SK-N-SH treated with all-trans-retinoic acid at 6 μM for 48 hours (cell line): ENCODE data around the gene MCAT.

ENCODE experiments used
- ATAC-seq: fragments of 200-7000 bp; cut with Tn5 transposase; 3 replicates; pipeline ENCODE4 v1.9.1; 2020; ENCODE audit warnings: mild to moderate bottlenecking, moderate library complexity
- ARNTL ChIP-seq: fragments of 450-650 bp; formaldehyde crosslinking; IDR thresholded peaks from 2 replicates; pipeline ENCODE4 v1.5.0; 2020; ENCODE audit warnings: low read depth, mild to moderate bottlenecking, moderate library complexity, borderline replicate concordance
- BACH2 ChIP-seq: fragments of 250-450 bp; sonication (Bioruptor Pico); IDR thresholded peaks from 2 replicates; pipeline ENCODE4 v1.9.0; 2021; ENCODE audit warnings: mild to moderate bottlenecking, borderline replicate concordance
- CSDC2 ChIP-seq: fragments of 250-450 bp; sonication (Bioruptor Pico); IDR thresholded peaks from 2 replicates; pipeline ENCODE4 v1.5.0; 2020; ENCODE audit warnings: mild to moderate bottlenecking, moderate library complexity
- GLIS3 ChIP-seq: fragments of 250-450 bp; sonication (Bioruptor Pico); IDR thresholded peaks from 2 replicates; pipeline ENCODE4 v1.5.0; 2020; ENCODE audit warnings: mild to moderate bottlenecking, moderate library complexity
- ISL1 ChIP-seq: fragments of 250-450 bp; sonication (Bioruptor Pico); IDR thresholded peaks from 2 replicates; pipeline ENCODE4 v2.1.2; 2022; ENCODE audit warnings: mild to moderate bottlenecking, moderate library complexity
- RARB ChIP-seq: fragments of 250-450 bp; sonication (Bioruptor Pico); IDR thresholded peaks from 2 replicates; pipeline ENCODE4 v1.8.0; 2021; ENCODE audit warnings: mild to moderate bottlenecking, moderate library complexity
- TOX ChIP-seq: fragments of 250-450 bp; sonication (Bioruptor Pico); IDR thresholded peaks from 2 replicates; pipeline ENCODE4 v1.8.0; 2021; ENCODE audit warnings: mild to moderate bottlenecking, moderate library complexity, borderline replicate concordance
- ZFP30 ChIP-seq: fragments of 450-650 bp; formaldehyde crosslinking; IDR thresholded peaks from 2 replicates; pipeline ENCODE4 v1.5.0; 2022; ENCODE audit warnings: mild to moderate bottlenecking, moderate library complexity
- ZNF565 ChIP-seq: fragments of 450-650 bp; formaldehyde crosslinking; conservative IDR thresholded peaks from 2 replicates; pipeline ENCODE4 v1.5.0; 2020; ENCODE audit warnings: low read depth, mild to moderate bottlenecking, moderate library complexity
- ZNF70 ChIP-seq: fragments of 450-650 bp; formaldehyde crosslinking; IDR thresholded peaks from 2 replicates; pipeline ENCODE4 v1.5.0; 2020; ENCODE audit warnings: mild to moderate bottlenecking, moderate library complexity
- ZNF8 ChIP-seq: fragments of 450-650 bp; formaldehyde crosslinking; IDR thresholded peaks from 2 replicates; pipeline ENCODE4 v1.5.0; 2020; ENCODE audit warnings: mild to moderate bottlenecking, moderate library complexity
- TF ChIP-seq, protein P1 (sequence below): fragments of 250-450 bp; sonication (Bioruptor Pico); IDR thresholded peaks from 2 replicates; pipeline ENCODE4 v1.5.0; 2020; ENCODE audit warnings: mild to moderate bottlenecking, moderate library complexity
- TF ChIP-seq, protein P2 (sequence below): fragments of 250-450 bp; sonication (Bioruptor Pico); IDR thresholded peaks from 2 replicates; pipeline ENCODE4 v1.5.1; 2021; ENCODE audit warnings: mild to moderate bottlenecking, moderate library complexity
- TF ChIP-seq, protein P3 (sequence below): fragments of 250-450 bp; sonication (Bioruptor Pico); IDR thresholded peaks from 2 replicates; pipeline ENCODE4 v1.5.1; 2020; ENCODE audit warnings: low read depth, mild to moderate bottlenecking, moderate library complexity
- TF ChIP-seq, protein P4 (sequence below): fragments of 250-450 bp; sonication (Bioruptor Pico); IDR thresholded peaks from 2 replicates; pipeline ENCODE4 v1.8.0; 2020; ENCODE audit warnings: mild to moderate bottlenecking, moderate library complexity, borderline replicate concordance
- TF ChIP-seq, protein P5 (sequence below): fragments of 250-450 bp; sonication (Bioruptor Pico); IDR thresholded peaks from 2 replicates; pipeline ENCODE4 v1.8.0; 2021; ENCODE audit warnings: low read depth, mild to moderate bottlenecking, moderate library complexity, borderline replicate concordance

MCAT gene

DNA sequence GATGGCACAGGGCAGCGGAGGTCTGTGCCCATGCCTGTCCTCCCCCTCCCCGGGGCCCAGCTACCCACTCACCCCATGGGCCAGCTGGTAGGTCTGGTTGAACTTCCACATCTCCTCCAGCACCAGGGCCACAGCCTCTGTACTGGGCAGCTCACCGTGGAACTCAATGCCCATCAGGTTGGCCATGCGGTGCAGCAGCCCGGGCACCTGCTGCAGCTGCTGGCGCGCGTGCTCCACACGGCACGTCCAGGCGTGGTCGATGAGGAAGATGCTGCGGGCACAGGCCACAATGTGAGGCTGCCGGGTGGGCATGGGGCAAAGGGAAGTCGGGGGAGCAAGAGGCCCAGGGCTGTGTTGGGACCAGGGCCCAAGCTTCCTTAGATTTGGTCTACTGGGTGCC lies 37.5 kb upstream of the MCAT start (continued):
- TF ChIP-seq, protein P1, sequence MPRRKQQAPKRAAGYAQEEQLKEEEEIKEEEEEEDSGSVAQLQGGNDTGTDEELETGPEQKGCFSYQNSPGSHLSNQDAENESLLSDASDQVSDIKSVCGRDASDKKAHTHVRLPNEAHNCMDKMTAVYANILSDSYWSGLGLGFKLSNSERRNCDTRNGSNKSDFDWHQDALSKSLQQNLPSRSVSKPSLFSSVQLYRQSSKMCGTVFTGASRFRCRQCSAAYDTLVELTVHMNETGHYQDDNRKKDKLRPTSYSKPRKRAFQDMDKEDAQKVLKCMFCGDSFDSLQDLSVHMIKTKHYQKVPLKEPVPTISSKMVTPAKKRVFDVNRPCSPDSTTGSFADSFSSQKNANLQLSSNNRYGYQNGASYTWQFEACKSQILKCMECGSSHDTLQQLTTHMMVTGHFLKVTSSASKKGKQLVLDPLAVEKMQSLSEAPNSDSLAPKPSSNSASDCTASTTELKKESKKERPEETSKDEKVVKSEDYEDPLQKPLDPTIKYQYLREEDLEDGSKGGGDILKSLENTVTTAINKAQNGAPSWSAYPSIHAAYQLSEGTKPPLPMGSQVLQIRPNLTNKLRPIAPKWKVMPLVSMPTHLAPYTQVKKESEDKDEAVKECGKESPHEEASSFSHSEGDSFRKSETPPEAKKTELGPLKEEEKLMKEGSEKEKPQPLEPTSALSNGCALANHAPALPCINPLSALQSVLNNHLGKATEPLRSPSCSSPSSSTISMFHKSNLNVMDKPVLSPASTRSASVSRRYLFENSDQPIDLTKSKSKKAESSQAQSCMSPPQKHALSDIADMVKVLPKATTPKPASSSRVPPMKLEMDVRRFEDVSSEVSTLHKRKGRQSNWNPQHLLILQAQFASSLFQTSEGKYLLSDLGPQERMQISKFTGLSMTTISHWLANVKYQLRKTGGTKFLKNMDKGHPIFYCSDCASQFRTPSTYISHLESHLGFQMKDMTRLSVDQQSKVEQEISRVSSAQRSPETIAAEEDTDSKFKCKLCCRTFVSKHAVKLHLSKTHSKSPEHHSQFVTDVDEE (CRISPR knock-in tag): no peak
- TF ChIP-seq RARB (CRISPR knock-in tag) (no peak), ZNF70 (no peak)

DNA sequence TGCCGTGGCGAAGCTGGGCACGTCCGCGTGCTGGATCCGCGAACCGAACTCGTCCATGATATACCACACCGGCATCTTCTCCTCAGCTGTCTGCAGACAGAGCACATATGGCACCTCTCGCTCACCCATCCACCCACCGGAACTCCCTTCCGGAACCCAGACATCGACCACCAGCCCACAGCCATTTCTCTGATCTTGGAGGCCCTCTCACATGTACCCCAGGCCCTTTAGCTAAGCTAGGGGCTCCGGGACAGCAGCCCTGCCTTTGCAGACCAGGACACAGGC lies 36.7 kb upstream of the MCAT start:
- no peak for ATAC-seq
- TF ChIP-seq, protein P2, sequence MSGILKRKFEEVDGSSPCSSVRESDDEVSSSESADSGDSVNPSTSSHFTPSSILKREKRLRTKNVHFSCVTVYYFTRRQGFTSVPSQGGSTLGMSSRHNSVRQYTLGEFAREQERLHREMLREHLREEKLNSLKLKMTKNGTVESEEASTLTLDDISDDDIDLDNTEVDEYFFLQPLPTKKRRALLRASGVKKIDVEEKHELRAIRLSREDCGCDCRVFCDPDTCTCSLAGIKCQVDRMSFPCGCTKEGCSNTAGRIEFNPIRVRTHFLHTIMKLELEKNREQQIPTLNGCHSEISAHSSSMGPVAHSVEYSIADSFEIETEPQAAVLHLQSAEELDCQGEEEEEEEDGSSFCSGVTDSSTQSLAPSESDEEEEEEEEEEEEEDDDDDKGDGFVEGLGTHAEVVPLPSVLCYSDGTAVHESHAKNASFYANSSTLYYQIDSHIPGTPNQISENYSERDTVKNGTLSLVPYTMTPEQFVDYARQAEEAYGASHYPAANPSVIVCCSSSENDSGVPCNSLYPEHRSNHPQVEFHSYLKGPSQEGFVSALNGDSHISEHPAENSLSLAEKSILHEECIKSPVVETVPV (CRISPR knock-in tag): no peak
- TF ChIP-seq ZNF70: no peak
- TF ChIP-seq ARNTL (CRISPR knock-in tag): no peak
- TF ChIP-seq, protein P3, sequence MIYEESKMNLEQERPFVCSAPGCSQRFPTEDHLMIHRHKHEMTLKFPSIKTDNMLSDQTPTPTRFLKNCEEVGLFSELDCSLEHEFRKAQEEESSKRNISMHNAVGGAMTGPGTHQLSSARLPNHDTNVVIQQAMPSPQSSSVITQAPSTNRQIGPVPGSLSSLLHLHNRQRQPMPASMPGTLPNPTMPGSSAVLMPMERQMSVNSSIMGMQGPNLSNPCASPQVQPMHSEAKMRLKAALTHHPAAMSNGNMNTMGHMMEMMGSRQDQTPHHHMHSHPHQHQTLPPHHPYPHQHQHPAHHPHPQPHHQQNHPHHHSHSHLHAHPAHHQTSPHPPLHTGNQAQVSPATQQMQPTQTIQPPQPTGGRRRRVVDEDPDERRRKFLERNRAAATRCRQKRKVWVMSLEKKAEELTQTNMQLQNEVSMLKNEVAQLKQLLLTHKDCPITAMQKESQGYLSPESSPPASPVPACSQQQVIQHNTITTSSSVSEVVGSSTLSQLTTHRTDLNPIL: no peak
- TF ChIP-seq ZFP30: no peak
- TF ChIP-seq RARB (CRISPR knock-in tag): no peak
- TF ChIP-seq TOX (CRISPR knock-in tag): no peak
- no peak for TF ChIP-seq ZNF8 (CRISPR knock-in tag)

DNA sequence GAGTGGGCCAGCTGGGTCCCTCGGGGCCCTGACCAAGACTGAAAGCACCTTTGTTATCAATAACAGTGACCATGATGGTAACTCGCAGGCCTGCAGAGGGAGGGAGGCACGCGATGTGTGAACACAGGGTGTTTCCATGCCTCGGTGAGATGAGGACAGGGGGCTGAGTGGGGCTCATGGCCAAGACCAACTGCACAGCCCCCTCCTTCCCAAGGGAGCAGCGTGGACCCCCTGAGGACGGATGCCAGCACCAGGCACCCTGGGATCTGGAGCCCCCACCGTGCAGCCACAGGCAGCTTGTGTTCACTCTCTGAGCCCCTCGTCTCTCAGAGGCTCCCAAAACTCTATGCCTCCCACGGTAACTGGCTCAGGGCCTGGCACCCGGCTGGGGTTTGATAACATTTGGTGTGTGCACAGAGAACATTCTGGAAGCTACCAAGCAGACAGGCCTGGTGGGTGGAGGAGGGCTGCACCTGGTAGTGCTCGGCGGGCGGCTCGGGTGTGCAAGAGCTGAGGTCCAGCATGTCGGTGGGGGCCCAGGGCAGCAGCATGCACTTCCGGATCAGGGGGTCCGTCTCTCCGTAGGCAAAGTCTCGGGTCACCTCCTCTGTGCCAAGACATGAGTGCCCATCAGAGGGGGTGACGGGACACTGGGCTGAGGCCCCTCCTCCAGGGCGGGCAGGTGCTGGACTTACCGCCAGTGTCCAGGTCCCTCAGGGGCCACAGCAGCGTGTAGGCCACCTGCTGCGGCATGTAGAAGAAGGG lies 36.1 kb upstream of the MCAT start:
- no peak for ATAC-seq
- TF ChIP-seq ZFP30 (no peak), RARB (CRISPR knock-in tag) (no peak), BACH2 (CRISPR knock-in tag) (no peak), ZNF565 (no peak), CSDC2 (CRISPR knock-in tag) (no peak), ZNF70 (no peak)

DNA sequence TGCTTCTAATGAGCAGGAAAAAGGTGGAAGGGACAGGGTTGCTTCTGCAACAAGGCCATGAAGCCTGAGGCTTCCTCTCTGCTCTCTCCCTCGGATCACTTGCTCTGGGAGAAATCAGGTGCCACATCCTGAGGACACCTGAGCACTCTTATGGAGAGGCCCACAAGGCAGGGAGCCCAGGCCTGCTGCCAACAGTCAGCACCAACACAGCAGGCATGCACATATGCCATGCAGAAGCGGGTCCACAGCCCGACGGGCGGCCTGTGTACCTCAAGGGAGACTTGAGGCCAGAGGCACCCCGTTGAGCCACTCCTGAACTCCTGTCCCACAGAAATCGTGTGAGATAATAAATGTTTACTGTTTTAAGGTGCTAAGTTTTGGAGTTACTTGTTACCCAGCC lies 34.3 kb upstream of the MCAT start:
- no peak for TF ChIP-seq BACH2 (CRISPR knock-in tag)
- TF ChIP-seq, protein P4, sequence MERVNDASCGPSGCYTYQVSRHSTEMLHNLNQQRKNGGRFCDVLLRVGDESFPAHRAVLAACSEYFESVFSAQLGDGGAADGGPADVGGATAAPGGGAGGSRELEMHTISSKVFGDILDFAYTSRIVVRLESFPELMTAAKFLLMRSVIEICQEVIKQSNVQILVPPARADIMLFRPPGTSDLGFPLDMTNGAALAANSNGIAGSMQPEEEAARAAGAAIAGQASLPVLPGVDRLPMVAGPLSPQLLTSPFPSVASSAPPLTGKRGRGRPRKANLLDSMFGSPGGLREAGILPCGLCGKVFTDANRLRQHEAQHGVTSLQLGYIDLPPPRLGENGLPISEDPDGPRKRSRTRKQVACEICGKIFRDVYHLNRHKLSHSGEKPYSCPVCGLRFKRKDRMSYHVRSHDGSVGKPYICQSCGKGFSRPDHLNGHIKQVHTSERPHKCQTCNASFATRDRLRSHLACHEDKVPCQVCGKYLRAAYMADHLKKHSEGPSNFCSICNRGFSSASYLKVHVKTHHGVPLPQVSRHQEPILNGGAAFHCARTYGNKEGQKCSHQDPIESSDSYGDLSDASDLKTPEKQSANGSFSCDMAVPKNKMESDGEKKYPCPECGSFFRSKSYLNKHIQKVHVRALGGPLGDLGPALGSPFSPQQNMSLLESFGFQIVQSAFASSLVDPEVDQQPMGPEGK: no peak
- TF ChIP-seq, protein P2 (CRISPR knock-in tag): no peak
- TF ChIP-seq ARNTL (CRISPR knock-in tag): no peak
- no peak for ATAC-seq

DNA sequence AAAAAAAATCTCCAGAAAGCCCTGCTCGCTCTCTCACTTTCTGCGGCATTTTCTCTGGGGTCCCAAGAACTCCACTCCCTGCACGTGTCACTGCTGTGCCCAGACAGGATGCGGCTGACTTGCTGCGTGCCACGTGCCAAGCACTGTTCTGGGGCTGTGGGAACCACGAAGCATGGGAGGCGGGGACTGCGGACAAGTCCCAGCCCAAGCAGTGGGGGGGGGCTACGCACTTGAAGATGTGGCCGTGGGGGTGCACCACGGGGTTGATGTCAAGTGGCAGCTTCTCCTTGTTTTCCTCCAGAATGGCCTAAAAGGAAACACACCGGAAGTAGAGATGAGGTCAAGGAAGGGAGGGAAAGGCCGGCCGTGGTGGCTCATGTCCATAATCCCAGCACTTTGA lies 32.9 kb upstream of the MCAT start:
- no peak for ATAC-seq

More for the DNA sequence above, 32.9 kb upstream of the MCAT start:
- TF ChIP-seq, protein P5, sequence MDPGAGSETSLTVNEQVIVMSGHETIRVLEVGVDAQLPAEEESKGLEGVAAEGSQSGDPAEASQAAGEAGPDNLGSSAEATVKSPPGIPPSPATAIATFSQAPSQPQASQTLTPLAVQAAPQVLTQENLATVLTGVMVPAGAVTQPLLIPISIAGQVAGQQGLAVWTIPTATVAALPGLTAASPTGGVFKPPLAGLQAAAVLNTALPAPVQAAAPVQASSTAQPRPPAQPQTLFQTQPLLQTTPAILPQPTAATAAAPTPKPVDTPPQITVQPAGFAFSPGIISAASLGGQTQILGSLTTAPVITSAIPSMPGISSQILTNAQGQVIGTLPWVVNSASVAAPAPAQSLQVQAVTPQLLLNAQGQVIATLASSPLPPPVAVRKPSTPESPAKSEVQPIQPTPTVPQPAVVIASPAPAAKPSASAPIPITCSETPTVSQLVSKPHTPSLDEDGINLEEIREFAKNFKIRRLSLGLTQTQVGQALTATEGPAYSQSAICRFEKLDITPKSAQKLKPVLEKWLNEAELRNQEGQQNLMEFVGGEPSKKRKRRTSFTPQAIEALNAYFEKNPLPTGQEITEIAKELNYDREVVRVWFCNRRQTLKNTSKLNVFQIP: no peak
- TF ChIP-seq ZNF565: no peak
- TF ChIP-seq RARB (CRISPR knock-in tag): no peak
- no peak for TF ChIP-seq ISL1
- no peak for TF ChIP-seq GLIS3 (CRISPR knock-in tag)
- no peak for TF ChIP-seq ZNF70
- no peak for TF ChIP-seq TOX (CRISPR knock-in tag)
